ENCODE data around the gene UPF2. TPM values are rescaled to one million over a fixed set of nuclear protein-coding genes. Genes with fewer than 3 reads are reported as not detected.

The UPF2 gene
- total and polyA plus RNA-seq, 2 of the 13 experiments (the other 11 are each of a cell fraction or from before 2014, with no cell fraction given), result 6.2 to 14.5 TPM

DNA sequence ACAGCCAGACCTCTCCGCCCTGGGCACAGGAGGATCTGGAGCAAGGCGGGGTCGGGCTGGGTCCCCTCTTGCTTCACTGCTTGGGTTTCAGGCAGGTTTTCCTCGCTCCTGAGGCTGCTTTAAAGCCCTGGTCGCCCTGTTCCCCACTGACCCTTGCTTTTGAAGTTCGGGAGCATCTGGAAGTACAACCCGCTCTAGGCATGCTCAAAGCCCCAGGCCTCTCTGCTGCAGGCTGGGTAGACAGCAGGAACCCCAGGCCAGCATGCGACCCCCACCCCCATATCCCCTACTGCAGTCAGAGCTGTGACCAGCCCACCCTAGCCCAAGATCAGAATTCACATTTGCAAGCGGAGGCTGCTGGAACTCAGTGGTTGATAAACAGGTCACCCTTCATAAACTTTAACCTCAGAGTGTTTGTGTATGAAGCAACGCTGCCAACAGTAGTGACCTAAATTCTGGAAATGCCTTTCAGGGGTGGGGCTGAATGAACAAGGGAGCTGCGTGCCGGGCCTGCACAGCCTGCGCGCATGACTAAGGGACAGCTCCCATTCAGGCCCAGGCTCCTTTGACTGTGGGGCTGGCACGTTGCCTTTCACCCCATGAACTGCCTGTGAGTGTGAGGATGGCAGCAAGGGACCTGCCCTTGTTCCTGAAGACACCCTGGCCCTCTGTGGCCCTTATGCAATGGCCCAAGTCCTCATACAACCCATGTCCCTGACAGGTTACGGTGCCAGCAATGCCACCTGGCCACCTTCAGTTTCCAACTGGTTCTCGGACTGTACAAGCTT lies 166.9 kb downstream of the UPF2 start (continued):
- TF ChIP-seq KLF13 (CRISPR knock-in tag; IDR thresholded peaks at IDR 0.05), result no peak
- TF ChIP-seq, protein P1, sequence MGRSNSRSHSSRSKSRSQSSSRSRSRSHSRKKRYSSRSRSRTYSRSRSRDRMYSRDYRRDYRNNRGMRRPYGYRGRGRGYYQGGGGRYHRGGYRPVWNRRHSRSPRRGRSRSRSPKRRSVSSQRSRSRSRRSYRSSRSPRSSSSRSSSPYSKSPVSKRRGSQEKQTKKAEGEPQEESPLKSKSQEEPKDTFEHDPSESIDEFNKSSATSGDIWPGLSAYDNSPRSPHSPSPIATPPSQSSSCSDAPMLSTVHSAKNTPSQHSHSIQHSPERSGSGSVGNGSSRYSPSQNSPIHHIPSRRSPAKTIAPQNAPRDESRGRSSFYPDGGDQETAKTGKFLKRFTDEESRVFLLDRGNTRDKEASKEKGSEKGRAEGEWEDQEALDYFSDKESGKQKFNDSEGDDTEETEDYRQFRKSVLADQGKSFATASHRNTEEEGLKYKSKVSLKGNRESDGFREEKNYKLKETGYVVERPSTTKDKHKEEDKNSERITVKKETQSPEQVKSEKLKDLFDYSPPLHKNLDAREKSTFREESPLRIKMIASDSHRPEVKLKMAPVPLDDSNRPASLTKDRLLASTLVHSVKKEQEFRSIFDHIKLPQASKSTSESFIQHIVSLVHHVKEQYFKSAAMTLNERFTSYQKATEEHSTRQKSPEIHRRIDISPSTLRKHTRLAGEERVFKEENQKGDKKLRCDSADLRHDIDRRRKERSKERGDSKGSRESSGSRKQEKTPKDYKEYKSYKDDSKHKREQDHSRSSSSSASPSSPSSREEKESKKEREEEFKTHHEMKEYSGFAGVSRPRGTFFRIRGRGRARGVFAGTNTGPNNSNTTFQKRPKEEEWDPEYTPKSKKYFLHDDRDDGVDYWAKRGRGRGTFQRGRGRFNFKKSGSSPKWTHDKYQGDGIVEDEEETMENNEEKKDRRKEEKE (IDR thresholded peaks at IDR 0.05), result no peak
- TF ChIP-seq, protein P2, sequence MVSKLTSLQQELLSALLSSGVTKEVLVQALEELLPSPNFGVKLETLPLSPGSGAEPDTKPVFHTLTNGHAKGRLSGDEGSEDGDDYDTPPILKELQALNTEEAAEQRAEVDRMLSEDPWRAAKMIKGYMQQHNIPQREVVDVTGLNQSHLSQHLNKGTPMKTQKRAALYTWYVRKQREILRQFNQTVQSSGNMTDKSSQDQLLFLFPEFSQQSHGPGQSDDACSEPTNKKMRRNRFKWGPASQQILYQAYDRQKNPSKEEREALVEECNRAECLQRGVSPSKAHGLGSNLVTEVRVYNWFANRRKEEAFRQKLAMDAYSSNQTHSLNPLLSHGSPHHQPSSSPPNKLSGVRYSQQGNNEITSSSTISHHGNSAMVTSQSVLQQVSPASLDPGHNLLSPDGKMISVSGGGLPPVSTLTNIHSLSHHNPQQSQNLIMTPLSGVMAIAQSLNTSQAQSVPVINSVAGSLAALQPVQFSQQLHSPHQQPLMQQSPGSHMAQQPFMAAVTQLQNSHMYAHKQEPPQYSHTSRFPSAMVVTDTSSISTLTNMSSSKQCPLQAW (CRISPR knock-in tag; IDR thresholded peaks at IDR 0.05), result peak; percentile 77
- TF ChIP-seq, protein P3, sequence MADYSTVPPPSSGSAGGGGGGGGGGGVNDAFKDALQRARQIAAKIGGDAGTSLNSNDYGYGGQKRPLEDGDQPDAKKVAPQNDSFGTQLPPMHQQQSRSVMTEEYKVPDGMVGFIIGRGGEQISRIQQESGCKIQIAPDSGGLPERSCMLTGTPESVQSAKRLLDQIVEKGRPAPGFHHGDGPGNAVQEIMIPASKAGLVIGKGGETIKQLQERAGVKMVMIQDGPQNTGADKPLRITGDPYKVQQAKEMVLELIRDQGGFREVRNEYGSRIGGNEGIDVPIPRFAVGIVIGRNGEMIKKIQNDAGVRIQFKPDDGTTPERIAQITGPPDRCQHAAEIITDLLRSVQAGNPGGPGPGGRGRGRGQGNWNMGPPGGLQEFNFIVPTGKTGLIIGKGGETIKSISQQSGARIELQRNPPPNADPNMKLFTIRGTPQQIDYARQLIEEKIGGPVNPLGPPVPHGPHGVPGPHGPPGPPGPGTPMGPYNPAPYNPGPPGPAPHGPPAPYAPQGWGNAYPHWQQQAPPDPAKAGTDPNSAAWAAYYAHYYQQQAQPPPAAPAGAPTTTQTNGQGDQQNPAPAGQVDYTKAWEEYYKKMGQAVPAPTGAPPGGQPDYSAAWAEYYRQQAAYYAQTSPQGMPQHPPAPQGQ (CRISPR knock-in tag; IDR thresholded peaks at IDR 0.05; ENCODE audit: borderline replicate concordance), result no peak
- TF ChIP-seq HMGA1 (CRISPR knock-in tag; conservative IDR thresholded peaks at IDR 0.05), result no peak
- TF ChIP-seq ZSCAN22 (CRISPR knock-in tag; IDR thresholded peaks at IDR 0.05), result 0 out of 2 replicates have a peak, but pooled peaks have one; percentile 21
- TF ChIP-seq, protein P4, sequence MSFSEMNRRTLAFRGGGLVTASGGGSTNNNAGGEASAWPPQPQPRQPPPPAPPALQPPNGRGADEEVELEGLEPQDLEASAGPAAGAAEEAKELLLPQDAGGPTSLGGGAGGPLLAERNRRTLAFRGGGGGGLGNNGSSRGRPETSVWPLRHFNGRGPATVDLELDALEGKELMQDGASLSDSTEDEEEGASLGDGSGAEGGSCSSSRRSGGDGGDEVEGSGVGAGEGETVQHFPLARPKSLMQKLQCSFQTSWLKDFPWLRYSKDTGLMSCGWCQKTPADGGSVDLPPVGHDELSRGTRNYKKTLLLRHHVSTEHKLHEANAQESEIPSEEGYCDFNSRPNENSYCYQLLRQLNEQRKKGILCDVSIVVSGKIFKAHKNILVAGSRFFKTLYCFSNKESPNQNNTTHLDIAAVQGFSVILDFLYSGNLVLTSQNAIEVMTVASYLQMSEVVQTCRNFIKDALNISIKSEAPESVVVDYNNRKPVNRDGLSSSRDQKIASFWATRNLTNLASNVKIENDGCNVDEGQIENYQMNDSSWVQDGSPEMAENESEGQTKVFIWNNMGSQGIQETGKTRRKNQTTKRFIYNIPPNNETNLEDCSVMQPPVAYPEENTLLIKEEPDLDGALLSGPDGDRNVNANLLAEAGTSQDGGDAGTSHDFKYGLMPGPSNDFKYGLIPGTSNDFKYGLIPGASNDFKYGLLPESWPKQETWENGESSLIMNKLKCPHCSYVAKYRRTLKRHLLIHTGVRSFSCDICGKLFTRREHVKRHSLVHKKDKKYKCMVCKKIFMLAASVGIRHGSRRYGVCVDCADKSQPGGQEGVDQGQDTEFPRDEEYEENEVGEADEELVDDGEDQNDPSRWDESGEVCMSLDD (CRISPR knock-in tag; IDR thresholded peaks at IDR 0.05; ENCODE audit: borderline replicate concordance), result peak; percentile 51; the same call in 1 of the 2 replicates
- TF ChIP-seq, protein P5, sequence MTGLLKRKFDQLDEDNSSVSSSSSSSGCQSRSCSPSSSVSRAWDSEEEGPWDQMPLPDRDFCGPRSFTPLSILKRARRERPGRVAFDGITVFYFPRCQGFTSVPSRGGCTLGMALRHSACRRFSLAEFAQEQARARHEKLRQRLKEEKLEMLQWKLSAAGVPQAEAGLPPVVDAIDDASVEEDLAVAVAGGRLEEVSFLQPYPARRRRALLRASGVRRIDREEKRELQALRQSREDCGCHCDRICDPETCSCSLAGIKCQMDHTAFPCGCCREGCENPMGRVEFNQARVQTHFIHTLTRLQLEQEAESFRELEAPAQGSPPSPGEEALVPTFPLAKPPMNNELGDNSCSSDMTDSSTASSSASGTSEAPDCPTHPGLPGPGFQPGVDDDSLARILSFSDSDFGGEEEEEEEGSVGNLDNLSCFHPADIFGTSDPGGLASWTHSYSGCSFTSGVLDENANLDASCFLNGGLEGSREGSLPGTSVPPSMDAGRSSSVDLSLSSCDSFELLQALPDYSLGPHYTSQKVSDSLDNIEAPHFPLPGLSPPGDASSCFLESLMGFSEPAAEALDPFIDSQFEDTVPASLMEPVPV (CRISPR knock-in tag; IDR thresholded peaks at IDR 0.05), result peak; percentile 76; the same call in 1 of the 2 replicates
- TF ChIP-seq ZNF354B (CRISPR knock-in tag; IDR thresholded peaks at IDR 0.05), result no peak
- TF ChIP-seq KLF6 (CRISPR knock-in tag; IDR thresholded peaks at IDR 0.05), result peak; percentile 87
- TF ChIP-seq, protein P6, sequence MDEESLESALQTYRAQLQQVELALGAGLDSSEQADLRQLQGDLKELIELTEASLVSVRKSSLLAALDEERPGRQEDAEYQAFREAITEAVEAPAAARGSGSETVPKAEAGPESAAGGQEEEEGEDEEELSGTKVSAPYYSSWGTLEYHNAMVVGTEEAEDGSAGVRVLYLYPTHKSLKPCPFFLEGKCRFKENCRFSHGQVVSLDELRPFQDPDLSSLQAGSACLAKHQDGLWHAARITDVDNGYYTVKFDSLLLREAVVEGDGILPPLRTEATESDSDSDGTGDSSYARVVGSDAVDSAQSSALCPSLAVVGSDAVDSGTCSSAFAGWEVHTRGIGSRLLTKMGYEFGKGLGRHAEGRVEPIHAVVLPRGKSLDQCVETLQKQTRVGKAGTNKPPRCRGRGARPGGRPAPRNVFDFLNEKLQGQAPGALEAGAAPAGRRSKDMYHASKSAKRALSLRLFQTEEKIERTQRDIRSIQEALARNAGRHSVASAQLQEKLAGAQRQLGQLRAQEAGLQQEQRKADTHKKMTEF (CRISPR knock-in tag; IDR thresholded peaks at IDR 0.05), result peak; percentile 81
- no peak for TF ChIP-seq MAFG (CRISPR knock-in tag; IDR thresholded peaks at IDR 0.05)
